Activated CD8-positive, alpha-beta T cell treated with anti-CD3 and anti-CD28 coated beads for 36 hours (primary cell): ENCODE results near the gene SURF2. TPM values are rescaled to one million over a fixed set of nuclear protein-coding genes. Genes with fewer than 3 reads are reported as not detected.

Experiments used
- ATAC-seq: fragments of 200-7000 bp; cut with Tn5 transposase; one replicate; pipeline ENCODE4 v1.10.0; 2021; ENCODE audit warnings: mild to moderate bottlenecking, moderate library complexity
- CTCF ChIA-PET: fragments of 350-600 bp; sonication (Branson Sonifier 250); formaldehyde crosslinking; loops from one replicate; lab custom pipeline; 2021; ENCODE audit warnings: antibody characterized with exemption; lab: Charles Lee
- POLR2A ChIA-PET: fragments of 350-600 bp; sonication (Branson Sonifier 250); formaldehyde crosslinking; loops from one replicate; lab custom pipeline; 2021; ENCODE audit warnings: antibody characterized with exemption; lab: Charles Lee
- DNase-seq: peaks from one replicate; pipeline ENCODE4 v3.0.0-alpha.2; 2020
- H3K27ac Mint-ChIP-seq: one replicate; pipeline ENCODE4 v1.8.0; 2021; ENCODE audit warnings: mild to moderate bottlenecking, mixed read lengths
- H3K27me3 Mint-ChIP-seq: one replicate; pipeline ENCODE4 v1.8.0; 2021; ENCODE audit warnings: mixed read lengths
- H3K36me3 Mint-ChIP-seq: one replicate; pipeline ENCODE4 v1.8.0; 2021; ENCODE audit warnings: low read depth, mixed read lengths
- H3K4me1 Mint-ChIP-seq: one replicate; pipeline ENCODE4 v1.8.0; 2021; ENCODE audit warnings: low read depth, mixed read lengths
- H3K4me3 Mint-ChIP-seq: one replicate; pipeline ENCODE4 v1.8.0; 2021; ENCODE audit warnings: mild to moderate bottlenecking, moderate library complexity, mixed read lengths
- H3K9me3 Mint-ChIP-seq: one replicate; pipeline ENCODE4 v1.8.0; 2021; ENCODE audit warnings: mixed read lengths
- CTCF ChIP-seq: fragments of 200-600 bp; IDR thresholded peaks from one replicate; pipeline ENCODE4 v1.8.0; 2022; ENCODE audit warnings: antibody characterized with exemption, mild to moderate bottlenecking
- intact Hi-C: fragments of 100-400 bp; cut with micrococcal nuclease; formaldehyde crosslinking; loops from one replicate; pipeline ENCODE4 v1.10.0; 2022
- total RNA-seq, 2 experiments: library from RNA; stranded (reverse); gene quantifications; one replicate each; pipeline ENCODE4 v1.2.3, GENCODE V29; 2021

SURF2 gene
- total RNA-seq, 2 experiments from 2014 or later = 14.6 to 21.5 TPM

DNA sequence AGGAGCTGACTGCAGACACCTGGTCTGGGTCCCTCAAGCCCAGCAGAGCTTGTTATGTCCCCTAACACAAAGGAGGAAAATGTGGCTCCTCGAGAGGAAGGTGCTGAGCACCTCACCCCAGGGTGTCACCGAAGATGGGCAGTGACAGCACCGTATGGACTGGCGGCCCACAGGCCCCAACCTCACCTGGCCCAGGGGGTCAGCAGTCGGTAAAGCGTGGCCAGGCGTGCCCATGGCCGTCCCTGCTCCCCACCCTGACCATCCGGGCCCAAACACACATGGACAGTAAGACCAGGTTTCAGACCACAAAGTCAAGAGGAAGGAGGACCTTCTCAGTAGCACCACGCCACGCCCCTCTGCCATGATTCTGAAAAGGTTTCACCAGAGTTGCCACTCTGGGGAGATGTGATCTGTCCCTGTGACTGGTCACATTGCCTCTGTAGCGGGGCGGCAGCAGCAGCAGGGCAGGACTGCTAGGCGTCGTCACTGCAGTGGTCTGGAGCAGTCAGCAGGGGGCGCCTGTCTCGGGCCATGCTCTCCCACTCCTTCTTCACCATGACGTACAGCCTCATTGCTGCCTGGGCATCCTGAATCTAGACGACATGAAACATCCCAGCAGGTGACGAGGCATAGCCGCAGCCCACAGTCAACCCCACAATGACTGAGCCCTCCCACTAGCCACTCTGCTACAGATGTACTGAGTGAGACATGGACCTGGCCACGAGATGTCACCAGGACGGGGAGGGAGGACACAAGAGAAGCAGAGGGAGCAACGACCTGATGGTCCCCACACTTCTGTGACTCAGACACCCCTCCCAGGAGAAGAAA is 50.3 kb downstream of the SURF2 start:
- ChIA-PET POLR2A (no interaction called here), CTCF (interaction anchor here (0.7 to 2.6 kb wide), 5 partner anchors 10 to 89 kb away, joined by 3 to 12 read pairs (median 4); partner anchors contain the start of genes CACFD1 and REXO4)
- Mint-ChIP-seq H3K27ac (peak overlapping the region; percentile 78), H3K4me1 (peaks cover 11% of the 10 kb centered on the region), H3K36me3 (peaks cover 47% of the 10 kb centered on the region), H3K4me3 (no peak overlapping the region), H3K27me3 (no peaks in the 10 kb centered on the region), H3K9me3 (no peaks in the 10 kb centered on the region)
- DNase-seq = peak; percentile 89
- ATAC-seq = peak; percentile 96
- intact Hi-C loops = loop anchor here (5.0 to 10.0 kb wide), 2 partner anchors 81 to 222 kb away; no protein-coding TSS in a partner anchor
- TF ChIP-seq CTCF = peak; percentile 88

- Mint-ChIP-seq H3K36me3 (peaks cover 57% of the 10 kb centered on the region), H3K4me3 (no peak overlapping the region), H3K27me3 (no peaks in the 10 kb centered on the region), H3K4me1 (peaks cover 12% of the 10 kb centered on the region), H3K27ac (no peak overlapping the region), H3K9me3 (no peaks in the 10 kb centered on the region)
- ATAC-seq = no peak
- ChIA-PET CTCF (no interaction called here), POLR2A (interaction anchor here (1.3 kb wide), 1 partner anchor 9 kb away, joined by 4 read pairs; no protein-coding TSS in a partner anchor)
- no peak for TF ChIP-seq CTCF
- DNase-seq = no peak
- intact Hi-C loops = loop anchor here (5.0 to 10.0 kb wide), 2 partner anchors 79 to 223 kb away; no protein-coding TSS in a partner anchor
Observed at GRCh38 chr9:133408042-133408441, 51.7 kb downstream of the SURF2 start.

Other genes with a start within 250 kb of the SURF2 start
- gene RALGDS, start 235.3 kb upstream of the SURF2 start, total RNA-seq = 10 to 100 TPM; 80.5 to 88.2 TPM
- 1 to 10 TPM; 3.6 to 4.1 TPM for gene GBGT1, start 192.6 kb upstream of the SURF2 start, total RNA-seq
- not detected for gene OBP2B, start 147.3 kb upstream of the SURF2 start, total RNA-seq
- not detected for gene ABO, start 81.3 kb upstream of the SURF2 start, total RNA-seq
- gene SURF6, start 20.4 kb upstream of the SURF2 start, total RNA-seq = 10 to 100 TPM; 24.9 to 28.3 TPM
- gene MED22, start 8.4 kb upstream of the SURF2 start, total RNA-seq = 10 to 100 TPM; 23.4 to 29.0 TPM
- 1,000 to 10,000 TPM; 3,479 to 3,507 TPM for gene RPL7A, start 8.3 kb upstream of the SURF2 start, total RNA-seq
- 10 to 100 TPM; 22.1 to 25.3 TPM for gene SURF1, start 63 bp upstream of the SURF2 start, total RNA-seq
- 100 to 1,000 TPM; 219 to 239 TPM for gene SURF4, start 19.5 kb downstream of the SURF2 start, total RNA-seq
- under 1 TPM; 0.45 to 0.52 TPM for gene STKLD1, start 19.8 kb downstream of the SURF2 start, total RNA-seq
- gene REXO4, start 61.5 kb downstream of the SURF2 start, total RNA-seq = 10 to 100 TPM; 35.3 to 36.7 TPM
- 1 to 10 TPM; 2.5 to 2.9 TPM for gene ADAMTS13, start 65.8 kb downstream of the SURF2 start, total RNA-seq
- gene CACFD1, start 103.4 kb downstream of the SURF2 start, total RNA-seq = 1 to 10 TPM; 1.3 to 1.4 TPM
- 1 to 10 TPM; 5.4 to 6.7 TPM for gene SLC2A6, start 122.5 kb downstream of the SURF2 start, total RNA-seq
- gene MYMK, start 168.4 kb downstream of the SURF2 start, total RNA-seq = not detected
- under 1 TPM; 0.11 to 0.25 TPM for gene ADAMTSL2, start 178.2 kb downstream of the SURF2 start, total RNA-seq